Measurements from ENCODE around the gene GNAQ. TPM values are rescaled to one million over a fixed set of nuclear protein-coding genes. Genes with fewer than 3 reads are reported as not detected.
A peak's percentile ranks its signal among the peaks of the same experiment; 100 is the strongest.

Gene GNAQ
- total and polyA plus RNA-seq, 2 of the 13 experiments (the other 11 are each of a cell fraction or from before 2014, with no cell fraction given): 16.5 to 17.7 TPM

- no peak for TF ChIP-seq CCAR2 (optimal IDR thresholded peaks at IDR 0.05; ENCODE audit: low read depth, low read length)
- peak; percentile 25; the same call in 1 of the 2 replicates for TF ChIP-seq SOX13 (IDR thresholded peaks at IDR 0.05)
- TF ChIP-seq SOX13 (CRISPR knock-in tag; conservative IDR thresholded peaks at IDR 0.05 in 1 of 2, IDR thresholded peaks at IDR 0.05 in 1 of 2): peak in 1 of 2 experiments; percentile 65; a peak in 2 of 4 replicates
- TF ChIP-seq USF2 (IDR thresholded peaks at IDR 0.05; ENCODE audit: low read depth, low read length): no peak
- no peak for TF ChIP-seq USF2 (CRISPR knock-in tag; IDR thresholded peaks at IDR 0.05; ENCODE audit: borderline replicate concordance)
- TF ChIP-seq ZFP36L2 (CRISPR knock-in tag; IDR thresholded peaks at IDR 0.05): no peak
- no peak for TF ChIP-seq HNRNPLL (IDR thresholded peaks at IDR 0.05; ENCODE audit: low read depth, low read length, poor library complexity, severe bottlenecking)
- no peak; the same call in 1 of the 2 replicates for TF ChIP-seq ZKSCAN1 (IDR thresholded peaks at IDR 0.05; ENCODE audit: low read length)
- no peak for TF ChIP-seq ZSCAN22 (CRISPR knock-in tag; IDR thresholded peaks at IDR 0.05)
- TF ChIP-seq KAT8 (CRISPR knock-in tag; IDR thresholded peaks at IDR 0.05): no peak
- TF ChIP-seq SMC3 (IDR thresholded peaks at IDR 0.05; ENCODE audit: low read length): peak; percentile 12; the same call in 1 of the 2 replicates
- TF ChIP-seq KMT2A (CRISPR knock-in tag; IDR thresholded peaks at IDR 0.05): no peak
- TF ChIP-seq ZSCAN20 (CRISPR knock-in tag; IDR thresholded peaks at IDR 0.05; ENCODE audit: borderline replicate concordance): no peak
- no peak for TF ChIP-seq GMEB2 (CRISPR knock-in tag; IDR thresholded peaks at IDR 0.05; ENCODE audit: low read depth)
- no peak for TF ChIP-seq ZBTB33 (CRISPR knock-in tag; IDR thresholded peaks at IDR 0.05)
- TF ChIP-seq HMG20A (CRISPR knock-in tag; IDR thresholded peaks at IDR 0.05; ENCODE audit: borderline replicate concordance): no peak; the same call in 1 of the 2 replicates
- peak in 1 of 2 experiments; percentile 66; a peak in 2 of 4 replicates for TF ChIP-seq EP300 (IDR thresholded peaks at IDR 0.05; ENCODE audit: low read depth in 2 of 2, low read length in 2 of 2)
- 0 out of 2 replicates have a peak, but pooled peaks have one; percentile 55 for TF ChIP-seq EP300 (CRISPR knock-in tag; IDR thresholded peaks at IDR 0.05; ENCODE audit: borderline replicate concordance)
- no peak for TF ChIP-seq SNAPC2 (CRISPR knock-in tag; IDR thresholded peaks at IDR 0.05)
- TF ChIP-seq ARID5B (CRISPR knock-in tag; IDR thresholded peaks at IDR 0.05): peak; percentile 35; the same call in 1 of the 2 replicates
Measured at GRCh38 chr9:77807846-77808750, 223.5 kb downstream of the GNAQ start (continued).

Data from HepG2 (cell line).